ENCODE measurements around the gene SLC25A51. TPM values are rescaled to one million over a fixed set of nuclear protein-coding genes. Genes with fewer than 3 reads are reported as not detected.

Gene SLC25A51
- total RNA-seq, 4 donors from 2014 or later, result 14.7 to 66.1 (median 44.4) TPM

GRCh38 chr9:37905131-37905505 is 1.2 kb upstream of the SLC25A51 start:
- Histone ChIP-seq H3K27me3 (no peaks in the 10 kb centered on the region), H3K4me3 (peak overlapping the region in 1 of 2 donors; percentile 64), H3K36me3 (no peaks in the 10 kb centered on the region), H3K27ac (peak overlapping the region; percentile 85 to 87), H3K9me3 (no peaks in the 10 kb centered on the region), H3K4me1 (peaks cover 6 to 10% of the 10 kb centered on the region in 2 donors)
- intact Hi-C loops (cut with DNase I; ENCODE audit: low total_unique reads), result loop anchor here (5.0 kb wide), 1 partner anchor 447 kb away; no protein-coding TSS in a partner anchor
- TF ChIP-seq, protein P1, sequence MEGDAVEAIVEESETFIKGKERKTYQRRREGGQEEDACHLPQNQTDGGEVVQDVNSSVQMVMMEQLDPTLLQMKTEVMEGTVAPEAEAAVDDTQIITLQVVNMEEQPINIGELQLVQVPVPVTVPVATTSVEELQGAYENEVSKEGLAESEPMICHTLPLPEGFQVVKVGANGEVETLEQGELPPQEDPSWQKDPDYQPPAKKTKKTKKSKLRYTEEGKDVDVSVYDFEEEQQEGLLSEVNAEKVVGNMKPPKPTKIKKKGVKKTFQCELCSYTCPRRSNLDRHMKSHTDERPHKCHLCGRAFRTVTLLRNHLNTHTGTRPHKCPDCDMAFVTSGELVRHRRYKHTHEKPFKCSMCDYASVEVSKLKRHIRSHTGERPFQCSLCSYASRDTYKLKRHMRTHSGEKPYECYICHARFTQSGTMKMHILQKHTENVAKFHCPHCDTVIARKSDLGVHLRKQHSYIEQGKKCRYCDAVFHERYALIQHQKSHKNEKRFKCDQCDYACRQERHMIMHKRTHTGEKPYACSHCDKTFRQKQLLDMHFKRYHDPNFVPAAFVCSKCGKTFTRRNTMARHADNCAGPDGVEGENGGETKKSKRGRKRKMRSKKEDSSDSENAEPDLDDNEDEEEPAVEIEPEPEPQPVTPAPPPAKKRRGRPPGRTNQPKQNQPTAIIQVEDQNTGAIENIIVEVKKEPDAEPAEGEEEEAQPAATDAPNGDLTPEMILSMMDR (IDR thresholded peaks at IDR 0.05), result no peak
- no peak for TF ChIP-seq POLR2A (IDR thresholded peaks at IDR 0.05)
- DNase-seq, result no peak

GRCh38 chr9:37904445-37905130 is 661 bp upstream of the SLC25A51 start:
- Histone ChIP-seq H3K36me3 (no peaks in the 10 kb centered on the region), H3K9me3 (no peaks in the 10 kb centered on the region), H3K27ac (peak overlapping the region; percentile 85 to 87), H3K4me1 (peaks cover 6 to 10% of the 10 kb centered on the region in 2 donors), H3K27me3 (no peaks in the 10 kb centered on the region), H3K4me3 (peak overlapping the region; percentile 64 to 71)
- peak in 1 of 2 donors; percentile 34 for DNase-seq
- intact Hi-C loops (cut with DNase I; ENCODE audit: low total_unique reads), result loop anchor here (5.0 kb wide), 1 partner anchor 448 kb away; no protein-coding TSS in a partner anchor
- TF ChIP-seq POLR2A (IDR thresholded peaks at IDR 0.05), result no peak
- TF ChIP-seq, protein P1 (IDR thresholded peaks at IDR 0.05), result no peak

DNA sequence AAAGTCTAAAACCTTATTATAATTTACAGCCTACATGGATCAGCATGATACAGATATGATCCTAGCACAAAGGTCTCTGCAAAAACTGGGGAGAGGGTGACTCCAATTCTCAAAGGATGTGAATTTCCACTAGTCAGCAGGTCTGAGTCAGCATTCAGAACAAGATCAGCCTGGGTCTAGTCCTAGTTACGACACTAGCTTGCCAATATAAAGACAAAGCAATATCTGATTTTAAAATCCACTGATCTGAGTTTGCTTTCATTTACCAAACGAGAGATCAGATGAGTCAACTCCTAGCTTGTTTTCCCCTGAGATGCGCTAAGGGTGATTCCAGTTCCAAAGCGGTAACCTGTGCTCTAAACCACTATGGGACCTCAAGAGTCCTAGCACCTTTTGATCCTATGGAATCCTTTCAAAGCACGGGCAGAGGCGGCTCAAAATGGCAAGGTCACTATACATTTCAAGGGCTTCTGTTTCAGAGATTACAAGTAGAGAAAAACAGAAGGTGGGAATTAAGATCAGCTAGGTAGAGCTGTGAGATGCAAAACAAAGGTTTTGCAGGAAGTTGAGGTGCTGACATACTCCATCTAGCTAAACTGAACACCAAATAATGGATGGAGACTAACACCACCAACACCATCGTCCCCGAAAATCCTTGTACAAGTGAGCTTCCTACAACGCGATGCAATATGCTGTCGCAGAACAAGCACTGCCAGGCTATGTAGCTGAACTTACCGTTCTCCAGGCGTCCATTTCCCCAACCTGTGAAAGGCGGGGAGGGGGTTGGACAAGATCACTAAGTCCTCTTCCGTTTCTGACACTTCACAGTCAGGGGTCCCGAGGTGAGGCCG is 906 bp downstream of the SLC25A51 start:
- Histone ChIP-seq H3K27ac (peak overlapping the region; percentile 85 to 87), H3K27me3 (no peaks in the 10 kb centered on the region), H3K4me1 (peaks cover 6 to 10% of the 10 kb centered on the region in 2 donors), H3K36me3 (no peaks in the 10 kb centered on the region), H3K9me3 (no peaks in the 10 kb centered on the region), H3K4me3 (peak overlapping the region; percentile 64 to 71)
- intact Hi-C loops (cut with DNase I; ENCODE audit: low total_unique reads), result no loop called here
- DNase-seq, result no peak
- no peak for TF ChIP-seq POLR2A (IDR thresholded peaks at IDR 0.05)
- TF ChIP-seq, protein P1 (IDR thresholded peaks at IDR 0.05), result no peak

DNA sequence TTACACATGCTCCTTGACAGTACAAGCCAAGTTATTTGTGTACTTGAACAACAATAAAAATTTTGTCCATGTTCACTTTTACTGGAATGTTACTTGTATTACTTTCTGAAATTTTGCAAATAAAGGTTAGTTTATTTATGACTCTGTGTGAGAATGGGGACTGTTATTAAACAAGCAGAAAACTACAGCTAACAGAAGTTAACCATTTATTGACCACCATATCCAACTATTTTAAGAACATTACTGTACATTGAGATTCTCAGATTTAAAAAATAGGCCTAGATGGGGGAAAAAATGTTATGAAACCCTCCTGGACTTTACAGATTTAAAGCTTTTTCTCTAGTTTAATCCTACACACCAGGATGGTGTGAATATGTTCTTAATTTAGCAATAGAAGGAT is 1.8 kb downstream of the SLC25A51 start:
- no peaks in the 10 kb centered on the region for H3K27me3 ChIP-seq
- DNase-seq, result no peak
- no peak overlapping the region for H3K27ac ChIP-seq
- no peaks in the 10 kb centered on the region for H3K36me3 ChIP-seq
- H3K4me1 ChIP-seq, result peaks cover 6 to 10% of the 10 kb centered on the region in 2 donors
- no peak overlapping the region for H3K4me3 ChIP-seq
- H3K9me3 ChIP-seq, result no peaks in the 10 kb centered on the region
- no peak for TF ChIP-seq POLR2A (IDR thresholded peaks at IDR 0.05)
- TF ChIP-seq, protein P1 (IDR thresholded peaks at IDR 0.05), result no peak
- intact Hi-C loops (cut with DNase I; ENCODE audit: low total_unique reads), result no loop called here

DNA sequence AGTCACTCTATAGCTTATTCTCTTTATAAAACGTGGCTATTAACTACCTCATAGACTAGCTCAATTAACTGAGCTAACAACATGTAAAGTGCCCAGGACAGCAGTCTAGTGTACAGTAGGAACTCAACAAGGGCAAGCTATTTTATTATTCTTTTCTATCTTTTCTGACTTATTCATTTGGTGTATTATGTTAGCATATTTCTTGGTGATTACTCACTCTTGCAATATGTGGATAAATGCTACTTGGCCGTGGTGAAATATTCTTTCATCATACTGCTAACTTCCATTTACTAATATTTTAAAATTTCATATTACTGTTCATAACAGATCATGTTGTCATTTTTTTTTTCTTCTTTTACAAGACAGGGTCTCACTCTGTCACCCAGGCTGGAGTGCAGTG is 4.9 kb downstream of the SLC25A51 start:
- no peak overlapping the region for H3K4me3 ChIP-seq
- peaks cover 0 to 10% of the 10 kb centered on the region in 2 donors for H3K4me1 ChIP-seq
- intact Hi-C loops (cut with DNase I; ENCODE audit: low total_unique reads), result no loop called here
- H3K36me3 ChIP-seq, result no peaks in the 10 kb centered on the region
- TF ChIP-seq POLR2A (IDR thresholded peaks at IDR 0.05), result no peak
- TF ChIP-seq, protein P1 (IDR thresholded peaks at IDR 0.05), result no peak
- DNase-seq, result no peak
- H3K27me3 ChIP-seq, result no peaks in the 10 kb centered on the region
- no peak overlapping the region for H3K27ac ChIP-seq
- H3K9me3 ChIP-seq, result no peaks in the 10 kb centered on the region
